ENCODE measurements around the gene NGF.
"Not testable (repeated sequence)": the region's sequence is repeated elsewhere in the genome, so short reads cannot be mapped to it uniquely, and the experiment has no call there.

The NGF gene

GRCh38 chr1:115332813-115333608 is 5.0 kb downstream of the NGF start:
- DNase-seq: no peak

GRCh38 chr1:115331558-115332331 is 6.3 kb downstream of the NGF start:
- no peak for DNase-seq

GRCh38 chr1:115330480-115331013 is 7.5 kb downstream of the NGF start:
- DNase-seq: no peak

GRCh38 chr1:115329965-115330364 is 8.1 kb downstream of the NGF start:
- no peak for DNase-seq

GRCh38 chr1:115327270-115327669 is 10.8 kb downstream of the NGF start:
- DNase-seq: no peak

- DNase-seq: no peak
Measured at GRCh38 chr1:115326419-115326818, 11.6 kb downstream of the NGF start.

GRCh38 chr1:115325874-115326273 is 12.2 kb downstream of the NGF start:
- no peak for DNase-seq

- DNase-seq: no peak
Measured at GRCh38 chr1:115324649-115325420, 13.2 kb downstream of the NGF start.

- DNase-seq: no peak
Measured at GRCh38 chr1:115323366-115324004, 14.6 kb downstream of the NGF start.

GRCh38 chr1:115322631-115323030 is 15.4 kb downstream of the NGF start:
- DNase-seq: no peak

- no peak for DNase-seq
Measured at GRCh38 chr1:115320377-115320776, 17.7 kb downstream of the NGF start.

- no peak for DNase-seq
Measured at GRCh38 chr1:115319706-115320105, 18.3 kb downstream of the NGF start.

GRCh38 chr1:115317101-115318012 is 20.7 kb downstream of the NGF start:
- DNase-seq: no peak

GRCh38 chr1:115314765-115315164 is 23.3 kb downstream of the NGF start:
- DNase-seq: no peak

- DNase-seq: peak; percentile 17 to 65
Measured at GRCh38 chr1:115314092-115314491, 24.0 kb downstream of the NGF start.

GRCh38 chr1:115313182-115313581 is 24.9 kb downstream of the NGF start:
- DNase-seq: peak in 1 of 2 experiments; percentile 57

- no peak for DNase-seq
Measured at GRCh38 chr1:115312742-115313141, 25.3 kb downstream of the NGF start.

GRCh38 chr1:115311474-115311989 is 26.5 kb downstream of the NGF start:
- no peak for DNase-seq

- no peak for DNase-seq
Measured at GRCh38 chr1:115310581-115311473, 27.2 kb downstream of the NGF start.

GRCh38 chr1:115309504-115309903 is 28.5 kb downstream of the NGF start:
- DNase-seq: not testable (repeated sequence)

Measured in NCI-H446 (cell line).